ENCODE results near the gene PCDHA6.
"Not testable (repeated sequence)": the region's sequence is repeated elsewhere in the genome, so short reads cannot be mapped to it uniquely, and the experiment has no call there.

The PCDHA6 gene

DNA sequence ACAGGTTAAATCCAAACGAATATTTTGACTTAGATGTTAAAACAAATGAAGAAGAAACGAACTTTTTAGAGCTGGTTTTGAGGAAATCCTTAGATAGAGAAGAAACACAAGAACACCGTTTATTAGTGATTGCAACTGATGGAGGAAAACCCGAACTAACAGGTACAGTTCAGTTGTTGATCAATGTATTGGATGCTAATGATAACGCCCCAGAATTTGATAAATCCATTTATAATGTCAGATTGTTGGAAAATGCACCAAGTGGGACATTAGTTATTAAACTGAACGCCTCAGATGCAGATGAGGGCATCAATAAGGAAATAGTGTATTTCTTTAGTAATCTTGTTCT lies 5.5 kb upstream of the PCDHA6 start:
- DNase-seq (ENCODE audit: low spot score) = no peak

GRCh38 chr5:140822969-140823368 lies 4.8 kb upstream of the PCDHA6 start:
- DNase-seq (ENCODE audit: low spot score) = not testable (repeated sequence)

DNA sequence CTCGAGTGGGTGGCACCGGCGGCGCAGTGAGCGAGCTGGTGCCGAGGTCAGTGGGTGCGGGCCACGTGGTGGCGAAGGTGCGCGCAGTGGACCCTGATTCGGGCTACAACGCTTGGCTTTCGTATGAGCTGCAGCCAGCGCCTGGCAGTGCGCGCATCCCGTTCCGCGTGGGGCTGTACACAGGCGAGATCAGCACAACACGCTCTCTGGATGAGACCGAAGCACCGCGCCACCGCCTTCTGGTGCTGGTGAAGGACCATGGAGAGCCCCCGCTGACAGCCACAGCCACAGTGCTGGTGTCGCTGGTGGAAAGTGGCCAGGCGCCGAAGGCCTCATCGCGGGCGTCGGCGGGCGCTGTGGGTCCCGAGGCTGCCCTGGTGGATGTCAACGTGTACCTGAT lies 4.3 kb upstream of the PCDHA6 start:
- no peak for DNase-seq (ENCODE audit: low spot score)

DNA sequence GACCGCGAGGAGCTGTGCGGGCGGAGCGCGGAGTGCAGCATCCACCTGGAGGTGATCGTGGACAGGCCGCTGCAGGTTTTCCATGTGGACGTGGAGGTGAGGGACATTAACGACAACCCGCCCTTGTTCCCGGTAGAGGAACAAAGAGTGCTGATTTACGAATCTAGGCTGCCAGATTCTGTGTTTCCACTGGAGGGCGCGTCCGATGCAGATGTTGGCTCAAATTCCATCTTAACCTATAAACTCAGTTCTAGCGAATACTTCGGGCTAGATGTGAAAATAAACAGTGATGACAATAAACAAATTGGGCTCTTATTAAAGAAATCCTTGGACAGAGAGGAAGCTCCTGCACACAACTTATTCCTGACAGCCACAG lies 590 bp downstream of the PCDHA6 start:
- DNase-seq (ENCODE audit: low spot score) = no peak

- DNase-seq (ENCODE audit: low spot score) = not testable (repeated sequence)
These were observed 2.0 kb downstream of the PCDHA6 start for GRCh38 chr5:140829511-140830501.

- DNase-seq (ENCODE audit: low spot score) = no peak
These were observed 6.2 kb downstream of the PCDHA6 start, which contains the start of gene PCDHA7 for GRCh38 chr5:140833993-140834392. TSS of gene PCDHA7 (plus strand) at chr5:140834269. CDS start at chr5:140834384, 115 bp downstream.

- DNase-seq (ENCODE audit: low spot score) = not testable (repeated sequence)
These were observed 6.8 kb downstream of the PCDHA6 start for GRCh38 chr5:140834439-140835008.

DNA sequence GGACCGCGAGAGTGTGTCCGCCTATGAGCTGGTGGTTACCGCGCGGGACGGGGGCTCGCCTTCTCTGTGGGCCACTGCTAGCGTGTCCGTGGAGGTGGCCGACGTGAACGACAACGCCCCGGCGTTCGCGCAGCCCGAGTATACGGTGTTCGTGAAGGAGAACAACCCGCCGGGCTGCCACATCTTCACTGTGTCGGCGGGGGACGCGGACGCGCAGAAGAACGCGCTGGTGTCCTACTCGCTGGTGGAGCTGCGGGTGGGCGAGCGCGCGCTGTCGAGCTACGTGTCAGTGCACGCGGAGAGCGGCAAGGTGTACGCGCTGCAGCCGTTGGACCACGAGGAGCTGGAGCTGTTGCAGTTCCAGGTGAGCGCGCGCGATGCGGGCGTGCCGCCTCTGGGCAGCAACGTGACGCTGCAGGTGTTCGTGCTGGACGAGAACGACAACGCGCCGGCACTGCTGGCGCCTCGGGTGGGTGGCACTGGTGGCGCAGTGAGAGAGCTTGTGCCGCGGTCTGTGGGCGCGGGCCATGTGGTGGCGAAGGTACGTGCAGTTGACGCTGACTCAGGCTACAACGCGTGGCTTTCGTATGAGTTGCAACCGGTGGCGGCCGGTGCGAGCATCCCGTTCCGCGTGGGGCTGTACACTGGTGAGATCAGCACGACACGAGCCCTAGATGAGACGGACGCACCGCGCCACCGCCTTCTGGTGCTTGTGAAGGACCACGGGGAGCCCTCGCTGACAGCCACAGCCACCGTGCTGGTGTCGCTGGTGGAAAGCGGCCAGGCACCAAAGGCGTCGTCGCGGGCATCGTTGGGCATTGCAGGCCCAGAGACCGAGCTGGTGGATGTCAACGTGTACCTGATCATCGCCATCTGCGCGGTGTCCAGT lies 8.1 kb downstream of the PCDHA6 start:
- DNase-seq (ENCODE audit: low spot score) = no peak

GRCh38 chr5:140840978-140841962 lies 13.5 kb downstream of the PCDHA6 start, which contains the start of gene PCDHA8:
TSS of gene PCDHA8 (plus strand) at chr5:140841187. CDS start at chr5:140841322, 135 bp downstream.
- peak; percentile 60 for DNase-seq (ENCODE audit: low spot score)

DNA sequence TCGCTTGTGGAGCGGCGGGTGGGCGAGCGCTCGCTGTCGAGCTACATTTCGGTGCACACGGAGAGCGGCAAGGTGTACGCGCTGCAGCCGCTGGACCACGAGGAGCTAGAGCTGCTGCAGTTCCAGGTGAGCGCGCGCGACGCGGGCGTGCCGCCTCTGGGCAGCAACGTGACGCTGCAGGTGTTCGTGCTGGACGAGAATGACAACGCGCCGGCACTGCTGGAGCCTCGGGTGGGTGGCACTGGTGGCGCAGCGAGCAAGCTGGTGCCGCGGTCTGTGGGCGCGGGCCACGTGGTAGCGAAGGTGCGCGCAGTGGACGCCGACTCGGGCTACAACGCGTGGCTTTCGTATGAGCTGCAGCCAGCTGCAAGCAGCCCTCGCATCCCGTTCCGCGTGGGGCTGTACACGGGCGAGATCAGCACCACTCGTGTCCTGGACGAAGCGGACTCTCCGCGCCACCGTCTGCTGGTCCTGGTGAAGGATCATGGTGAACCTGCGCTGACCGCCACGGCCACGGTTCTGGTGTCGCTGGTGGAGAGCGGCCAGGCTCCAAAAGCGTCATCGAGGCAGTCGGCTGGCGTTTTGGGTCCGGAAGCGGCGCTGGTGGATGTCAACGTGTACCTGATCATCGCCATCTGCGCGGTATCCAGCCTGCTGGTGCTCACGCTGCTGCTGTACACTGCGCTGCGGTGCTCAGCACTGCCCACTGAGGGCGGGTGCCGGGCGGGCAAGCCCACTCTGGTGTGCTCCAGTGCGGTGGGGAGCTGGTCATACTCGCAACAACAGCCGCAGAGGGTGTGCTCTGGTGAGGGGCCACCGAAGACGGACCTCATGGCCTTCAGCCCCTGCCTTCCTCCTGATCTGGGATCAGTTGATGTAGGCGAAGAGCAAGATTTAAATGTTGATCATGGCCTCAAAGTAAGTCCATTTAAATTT lies 15.3 kb downstream of the PCDHA6 start:
- no peak for DNase-seq (ENCODE audit: low spot score)

DNA sequence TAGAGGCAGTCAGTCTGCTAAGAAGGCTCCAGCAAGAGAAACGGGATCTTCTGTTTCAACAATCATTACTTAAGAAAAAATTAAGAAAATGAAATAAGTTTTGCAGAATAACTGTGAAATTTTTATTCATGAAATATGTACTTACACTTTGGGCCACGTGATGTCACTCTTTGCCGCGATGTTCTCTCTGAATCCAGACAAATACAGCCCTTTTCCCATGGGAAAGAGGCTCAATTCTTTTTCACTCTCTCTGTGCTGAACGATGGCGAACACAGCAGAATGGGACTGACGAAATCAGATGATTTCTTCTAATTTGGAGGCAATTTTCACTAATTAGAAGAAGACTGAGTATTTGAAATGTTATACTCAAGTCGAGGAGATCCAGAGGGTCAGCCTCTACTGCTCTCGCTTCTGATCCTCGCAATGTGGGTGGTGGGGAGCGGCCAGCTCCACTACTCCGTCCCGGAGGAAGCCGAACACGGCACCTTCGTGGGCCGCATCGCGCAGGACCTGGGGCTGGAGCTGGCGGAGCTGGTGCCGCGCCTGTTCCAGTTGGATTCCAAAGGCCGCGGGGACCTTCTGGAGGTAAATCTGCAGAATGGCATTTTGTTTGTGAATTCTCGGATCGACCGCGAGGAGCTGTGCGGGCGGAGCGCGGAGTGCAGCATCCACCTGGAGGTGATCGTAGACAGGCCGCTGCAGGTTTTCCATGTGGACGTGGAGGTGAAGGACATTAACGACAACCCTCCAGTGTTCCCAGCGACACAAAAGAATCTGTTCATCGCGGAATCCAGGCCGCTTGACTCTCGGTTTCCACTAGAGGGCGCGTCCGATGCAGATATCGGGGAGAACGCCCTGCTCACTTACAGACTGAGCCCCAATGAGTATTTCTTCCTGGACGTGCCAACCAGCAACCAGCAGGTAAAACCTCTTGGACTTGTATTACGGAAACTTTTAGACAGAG lies 20.7 kb downstream of the PCDHA6 start, which contains the start of gene PCDHA9:
TSS of gene PCDHA9 (plus strand) at position 244 of the 964 bp plus-strand sequence. CDS start at position 358, 114 bp downstream.
- not testable (repeated sequence) for DNase-seq (ENCODE audit: low spot score)

DNA sequence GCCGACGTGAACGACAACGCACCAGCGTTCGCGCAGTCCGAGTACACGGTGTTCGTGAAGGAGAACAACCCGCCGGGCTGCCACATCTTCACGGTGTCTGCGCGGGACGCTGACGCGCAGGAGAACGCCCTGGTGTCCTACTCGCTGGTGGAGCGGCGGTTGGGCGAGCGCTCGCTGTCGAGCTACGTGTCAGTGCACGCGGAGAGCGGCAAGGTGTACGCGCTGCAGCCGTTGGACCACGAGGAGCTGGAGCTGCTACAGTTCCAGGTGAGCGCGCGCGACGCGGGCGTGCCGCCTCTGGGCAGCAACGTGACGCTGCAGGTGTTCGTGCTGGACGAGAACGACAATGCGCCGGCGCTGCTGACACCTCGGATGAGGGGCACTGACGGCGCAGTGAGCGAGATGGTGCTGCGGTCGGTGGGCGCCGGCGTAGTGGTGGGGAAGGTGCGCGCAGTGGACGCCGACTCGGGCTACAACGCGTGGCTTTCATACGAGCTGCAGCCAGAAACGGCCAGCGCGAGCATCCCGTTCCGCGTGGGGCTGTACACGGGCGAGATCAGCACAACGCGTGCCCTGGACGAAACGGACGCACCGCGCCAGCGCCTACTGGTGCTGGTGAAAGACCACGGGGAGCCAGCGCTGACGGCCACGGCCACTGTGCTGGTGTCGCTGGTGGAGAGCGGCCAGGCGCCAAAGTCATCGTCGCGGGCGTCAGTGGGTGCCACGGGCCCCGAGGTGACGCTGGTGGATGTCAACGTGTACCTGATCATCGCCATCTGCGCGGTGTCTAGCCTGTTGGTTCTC lies 22.3 kb downstream of the PCDHA6 start:
- DNase-seq (ENCODE audit: low spot score) = not testable (repeated sequence)

DNA sequence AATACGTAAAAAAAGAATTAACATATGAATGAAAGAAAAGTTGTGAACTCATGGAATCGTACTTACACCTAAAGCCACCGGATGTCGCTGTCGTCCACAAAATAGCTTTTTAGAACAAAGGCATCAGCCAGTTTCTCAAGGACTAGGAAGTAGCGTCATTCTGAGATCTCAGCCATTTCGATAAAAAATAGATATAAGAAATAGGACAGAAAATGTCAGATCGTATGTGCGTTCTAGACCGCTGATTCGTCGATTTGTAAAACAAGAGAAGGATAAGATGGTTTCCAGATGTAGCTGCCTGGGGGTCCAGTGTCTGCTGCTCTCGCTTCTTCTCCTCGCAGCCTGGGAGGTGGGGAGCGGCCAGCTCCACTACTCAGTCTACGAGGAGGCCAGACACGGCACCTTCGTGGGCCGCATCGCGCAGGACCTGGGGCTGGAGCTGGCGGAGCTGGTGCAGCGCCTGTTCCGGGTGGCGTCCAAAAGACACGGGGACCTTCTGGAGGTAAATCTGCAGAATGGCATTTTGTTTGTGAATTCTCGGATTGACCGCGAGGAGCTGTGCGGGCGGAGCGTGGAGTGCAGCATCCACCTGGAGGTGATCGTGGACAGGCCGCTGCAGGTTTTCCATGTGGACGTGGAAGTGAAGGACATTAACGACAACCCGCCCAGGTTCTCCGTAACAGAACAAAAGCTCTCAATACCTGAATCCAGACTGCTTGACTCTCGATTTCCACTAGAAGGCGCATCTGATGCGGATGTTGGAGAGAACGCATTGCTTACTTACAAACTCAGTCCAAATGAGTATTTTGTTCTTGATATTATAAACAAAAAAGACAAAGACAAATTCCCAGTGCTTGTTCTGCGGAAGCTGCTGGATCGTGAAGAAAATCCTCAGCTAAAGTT lies 28.3 kb downstream of the PCDHA6 start, which contains the start of gene PCDHA10:
TSS of gene PCDHA10 (plus strand) at position 126 of the 903 bp plus-strand sequence. CDS start at position 278, 152 bp downstream.
- no peak for DNase-seq (ENCODE audit: low spot score)

DNA sequence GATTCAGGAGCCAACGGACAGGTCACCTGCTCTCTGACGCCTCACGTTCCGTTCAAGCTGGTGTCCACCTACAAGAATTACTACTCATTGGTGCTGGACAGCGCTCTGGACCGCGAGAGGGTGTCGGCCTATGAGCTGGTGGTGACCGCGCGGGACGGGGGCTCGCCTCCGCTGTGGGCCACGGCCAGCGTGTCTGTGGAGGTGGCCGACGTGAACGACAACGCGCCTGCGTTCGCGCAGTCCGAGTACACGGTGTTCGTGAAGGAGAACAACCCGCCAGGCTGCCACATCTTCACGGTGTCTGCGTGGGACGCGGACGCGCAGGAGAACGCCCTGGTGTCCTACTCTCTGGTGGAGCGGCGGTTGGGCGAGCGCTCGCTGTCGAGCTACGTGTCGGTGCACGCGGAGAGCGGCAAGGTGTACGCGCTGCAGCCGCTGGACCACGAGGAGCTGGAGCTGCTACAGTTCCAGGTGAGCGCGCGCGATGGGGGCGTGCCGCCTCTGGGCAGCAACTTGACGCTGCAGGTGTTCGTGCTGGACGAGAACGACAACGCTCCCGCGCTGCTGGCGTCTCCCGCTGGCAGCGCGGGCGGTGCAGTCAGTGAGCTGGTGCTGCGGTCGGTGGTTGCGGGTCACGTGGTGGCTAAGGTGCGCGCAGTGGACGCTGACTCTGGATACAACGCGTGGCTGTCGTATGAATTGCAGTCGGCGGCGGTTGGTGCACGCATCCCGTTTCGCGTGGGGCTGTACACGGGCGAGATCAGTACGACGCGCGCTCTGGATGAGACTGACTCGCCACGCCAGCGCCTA lies 29.6 kb downstream of the PCDHA6 start:
- DNase-seq (ENCODE audit: low spot score) = no peak

- no peak for DNase-seq (ENCODE audit: low spot score)
These were observed 30.2 kb downstream of the PCDHA6 start for GRCh38 chr5:140857987-140858240.
